ENCODE measurements around the gene PLCB2.

PLCB2 gene

DNA sequence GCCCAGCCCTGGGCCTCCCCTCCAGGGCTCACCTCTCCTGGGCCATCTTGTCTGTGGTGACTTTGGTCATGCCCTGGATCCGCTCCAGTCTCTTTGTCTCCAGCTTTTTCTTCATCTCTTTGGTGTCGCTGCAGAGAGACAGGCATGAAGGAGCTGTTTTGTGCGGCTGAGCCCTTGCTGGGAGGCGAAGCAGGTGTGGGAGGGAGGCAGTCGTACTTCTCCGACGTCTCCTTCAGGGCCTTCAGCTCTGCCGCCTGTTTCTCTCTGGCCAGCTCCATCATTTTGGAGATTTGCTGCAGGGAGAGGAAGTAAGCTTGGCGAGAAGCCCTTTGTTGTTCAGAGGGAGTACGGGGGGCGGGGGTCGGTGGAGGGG lies 17.2 kb downstream of the PLCB2 start:
- H3K4me2 ChIP-seq (ENCODE audit: insufficient read depth, low read length): no peak overlapping the region
- no peak overlapping the region for H3K27ac ChIP-seq (ENCODE audit: low read length)
- TF ChIP-seq EZH2 (IDR thresholded peaks at IDR 0.05; ENCODE audit: borderline replicate concordance, low read depth, low read length, severe bottlenecking): no peak
- TF ChIP-seq, protein P1, sequence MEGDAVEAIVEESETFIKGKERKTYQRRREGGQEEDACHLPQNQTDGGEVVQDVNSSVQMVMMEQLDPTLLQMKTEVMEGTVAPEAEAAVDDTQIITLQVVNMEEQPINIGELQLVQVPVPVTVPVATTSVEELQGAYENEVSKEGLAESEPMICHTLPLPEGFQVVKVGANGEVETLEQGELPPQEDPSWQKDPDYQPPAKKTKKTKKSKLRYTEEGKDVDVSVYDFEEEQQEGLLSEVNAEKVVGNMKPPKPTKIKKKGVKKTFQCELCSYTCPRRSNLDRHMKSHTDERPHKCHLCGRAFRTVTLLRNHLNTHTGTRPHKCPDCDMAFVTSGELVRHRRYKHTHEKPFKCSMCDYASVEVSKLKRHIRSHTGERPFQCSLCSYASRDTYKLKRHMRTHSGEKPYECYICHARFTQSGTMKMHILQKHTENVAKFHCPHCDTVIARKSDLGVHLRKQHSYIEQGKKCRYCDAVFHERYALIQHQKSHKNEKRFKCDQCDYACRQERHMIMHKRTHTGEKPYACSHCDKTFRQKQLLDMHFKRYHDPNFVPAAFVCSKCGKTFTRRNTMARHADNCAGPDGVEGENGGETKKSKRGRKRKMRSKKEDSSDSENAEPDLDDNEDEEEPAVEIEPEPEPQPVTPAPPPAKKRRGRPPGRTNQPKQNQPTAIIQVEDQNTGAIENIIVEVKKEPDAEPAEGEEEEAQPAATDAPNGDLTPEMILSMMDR (IDR thresholded peaks at IDR 0.05; ENCODE audit: borderline replicate concordance, extremely low read depth, low read length, poor library complexity, severe bottlenecking): no peak
- ATAC-seq (ENCODE audit: insufficient read depth, low read depth): no peak
- H3K79me2 ChIP-seq (ENCODE audit: insufficient read depth, low read length): no peaks in the 10 kb centered on the region
- no peak overlapping the region for H3K9ac ChIP-seq (ENCODE audit: low read depth, low read length)
- no peak overlapping the region for H2AFZ ChIP-seq (ENCODE audit: low read depth, low read length)
- H3K4me3 ChIP-seq (ENCODE audit: low read depth in 1 of 2, low read length in 2 of 2): no peak overlapping the region
- no peaks in the 10 kb centered on the region for H3K36me3 ChIP-seq (ENCODE audit: insufficient read depth, low read length)
- no peaks in the 10 kb centered on the region for H3K4me1 ChIP-seq (ENCODE audit: insufficient read depth, low read length)
- DNase-seq: no peak
- no peaks in the 10 kb centered on the region for H3K27me3 ChIP-seq (ENCODE audit: insufficient read depth, low read length, poor library complexity)
- no peaks in the 10 kb centered on the region for H4K20me1 ChIP-seq (ENCODE audit: insufficient read depth, low read length)
- H3K9me3 ChIP-seq (ENCODE audit: insufficient read depth, low read length, severe bottlenecking): no peaks in the 10 kb centered on the region

DNA sequence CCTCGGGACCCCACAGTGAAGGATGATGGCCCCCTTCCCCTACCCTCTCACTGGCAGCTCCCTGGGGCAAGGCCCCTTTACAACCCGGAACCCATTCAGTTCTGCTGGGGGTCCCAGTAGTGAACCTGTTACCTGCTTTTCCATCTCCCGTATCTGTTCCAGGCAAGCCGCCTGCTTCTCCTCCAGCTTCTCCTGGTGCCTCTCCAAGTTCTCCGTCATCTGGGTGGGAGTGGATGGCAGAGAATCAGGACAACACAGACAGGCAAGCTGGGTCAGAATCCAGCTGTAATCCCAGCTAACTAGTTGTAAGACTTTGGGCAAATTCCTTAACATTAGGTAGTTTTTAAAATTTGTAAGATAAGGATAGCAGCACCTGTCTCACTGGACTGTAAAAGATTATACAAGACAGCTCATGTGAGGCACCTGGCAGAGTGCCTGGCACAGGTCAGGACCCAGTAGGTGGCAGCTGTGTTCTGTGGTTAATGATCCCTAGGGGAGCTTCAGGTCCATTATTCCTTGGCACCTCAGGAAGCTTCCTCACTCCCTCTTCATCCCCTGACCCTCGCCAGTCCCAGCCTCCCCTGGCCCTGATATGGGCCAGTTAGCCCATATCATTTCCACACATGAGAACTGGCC lies 18.5 kb downstream of the PLCB2 start:
- H3K4me2 ChIP-seq (ENCODE audit: insufficient read depth, low read length): no peak overlapping the region
- H3K9ac ChIP-seq (ENCODE audit: low read depth, low read length): no peak overlapping the region
- no peak for DNase-seq
- no peaks in the 10 kb centered on the region for H3K27me3 ChIP-seq (ENCODE audit: insufficient read depth, low read length, poor library complexity)
- H2AFZ ChIP-seq (ENCODE audit: low read depth, low read length): no peak overlapping the region
- TF ChIP-seq, protein P1 (IDR thresholded peaks at IDR 0.05; ENCODE audit: borderline replicate concordance, extremely low read depth, low read length, poor library complexity, severe bottlenecking): no peak
- TF ChIP-seq EZH2 (IDR thresholded peaks at IDR 0.05; ENCODE audit: borderline replicate concordance, low read depth, low read length, severe bottlenecking): no peak
- no peak for ATAC-seq (ENCODE audit: insufficient read depth, low read depth)
- no peak overlapping the region for H3K4me3 ChIP-seq (ENCODE audit: low read depth in 1 of 2, low read length in 2 of 2)
- no peak overlapping the region for H3K27ac ChIP-seq (ENCODE audit: low read length)
- H3K4me1 ChIP-seq (ENCODE audit: insufficient read depth, low read length): no peaks in the 10 kb centered on the region
- no peaks in the 10 kb centered on the region for H3K79me2 ChIP-seq (ENCODE audit: insufficient read depth, low read length)
- H4K20me1 ChIP-seq (ENCODE audit: insufficient read depth, low read length): no peaks in the 10 kb centered on the region
- H3K9me3 ChIP-seq (ENCODE audit: insufficient read depth, low read length, severe bottlenecking): no peaks in the 10 kb centered on the region
- H3K36me3 ChIP-seq (ENCODE audit: insufficient read depth, low read length): no peaks in the 10 kb centered on the region

DNA sequence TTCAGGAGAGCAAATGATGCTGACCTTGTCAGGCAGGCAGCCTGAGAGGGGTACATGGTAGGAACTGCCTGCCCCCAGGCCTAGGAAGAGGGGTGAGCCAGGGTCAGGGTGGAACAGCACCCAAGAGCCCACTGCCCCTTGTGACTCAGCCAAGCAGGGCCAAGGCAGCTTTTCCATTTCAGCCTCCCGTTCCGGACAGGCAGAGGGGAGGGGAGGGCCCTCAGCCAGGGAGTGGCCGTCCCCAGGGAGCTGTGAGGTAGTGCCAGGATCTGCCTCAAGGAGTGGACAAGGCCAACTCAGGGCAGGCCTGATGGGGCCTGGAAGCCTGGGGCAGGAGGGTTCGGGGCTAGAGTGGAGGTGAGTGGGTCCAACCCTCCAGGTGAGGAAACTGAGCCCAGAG lies 19.8 kb downstream of the PLCB2 start:
- H3K9me3 ChIP-seq (ENCODE audit: insufficient read depth, low read length, severe bottlenecking): no peaks in the 10 kb centered on the region
- H2AFZ ChIP-seq (ENCODE audit: low read depth, low read length): no peak overlapping the region
- no peak for DNase-seq
- no peak for TF ChIP-seq EZH2 (IDR thresholded peaks at IDR 0.05; ENCODE audit: borderline replicate concordance, low read depth, low read length, severe bottlenecking)
- TF ChIP-seq, protein P1 (IDR thresholded peaks at IDR 0.05; ENCODE audit: borderline replicate concordance, extremely low read depth, low read length, poor library complexity, severe bottlenecking): no peak
- H3K9ac ChIP-seq (ENCODE audit: low read depth, low read length): no peak overlapping the region
- no peak for ATAC-seq (ENCODE audit: insufficient read depth, low read depth)
- no peaks in the 10 kb centered on the region for H3K27me3 ChIP-seq (ENCODE audit: insufficient read depth, low read length, poor library complexity)
- H3K79me2 ChIP-seq (ENCODE audit: insufficient read depth, low read length): no peaks in the 10 kb centered on the region
- H3K36me3 ChIP-seq (ENCODE audit: insufficient read depth, low read length): no peaks in the 10 kb centered on the region
- H3K4me2 ChIP-seq (ENCODE audit: insufficient read depth, low read length): no peak overlapping the region
- no peaks in the 10 kb centered on the region for H4K20me1 ChIP-seq (ENCODE audit: insufficient read depth, low read length)
- no peak overlapping the region for H3K27ac ChIP-seq (ENCODE audit: low read length)
- H3K4me3 ChIP-seq (ENCODE audit: low read depth in 1 of 2, low read length in 2 of 2): no peak overlapping the region
- H3K4me1 ChIP-seq (ENCODE audit: insufficient read depth, low read length): no peaks in the 10 kb centered on the region
